ENCODE results near the gene IFIT1B.
A peak's percentile ranks its signal among the peaks of the same experiment; 100 is the strongest.
"Not testable (repeated sequence)": the region's sequence is repeated elsewhere in the genome, so short reads cannot be mapped to it uniquely, and the experiment has no call there.

The IFIT1B gene

GRCh38 chr10:89377705-89378637 is at the start of gene IFIT1B:
Gene IFIT1B, plus strand, starts transcription at chr10:89378056. Its CDS starts 80 bp downstream, at chr10:89378136.
- DNase-seq (ENCODE audit: low read depth): no peak

GRCh38 chr10:89329151-89329550 is 48.7 kb upstream of the IFIT1B start:
- no peak for DNase-seq (ENCODE audit: low read depth)

GRCh38 chr10:89330014-89330413 is 47.8 kb upstream of the IFIT1B start:
- not testable (repeated sequence) for DNase-seq (ENCODE audit: low read depth)

GRCh38 chr10:89330537-89331212 is 47.2 kb upstream of the IFIT1B start:
- no peak for DNase-seq (ENCODE audit: low read depth)

- not testable (repeated sequence) for DNase-seq (ENCODE audit: low read depth)
Measured at GRCh38 chr10:89331487-89332122, 46.3 kb upstream of the IFIT1B start.

- peak; percentile 60 for DNase-seq (ENCODE audit: low read depth)
Measured at GRCh38 chr10:89332123-89332633, 45.7 kb upstream of the IFIT1B start.

GRCh38 chr10:89335226-89335625 is 42.6 kb upstream of the IFIT1B start:
- no peak for DNase-seq (ENCODE audit: low read depth)

- DNase-seq (ENCODE audit: low read depth): no peak
Measured at GRCh38 chr10:89336241-89336640, 41.6 kb upstream of the IFIT1B start.

- peak; percentile 44 for DNase-seq (ENCODE audit: low read depth)
Measured at GRCh38 chr10:89337484-89337883, 40.4 kb upstream of the IFIT1B start.

GRCh38 chr10:89338713-89339112 is 39.1 kb upstream of the IFIT1B start:
- DNase-seq (ENCODE audit: low read depth): no peak

GRCh38 chr10:89339875-89340274 is 38.0 kb upstream of the IFIT1B start:
- DNase-seq (ENCODE audit: low read depth): no peak

GRCh38 chr10:89341649-89342048 is 36.2 kb upstream of the IFIT1B start:
- DNase-seq (ENCODE audit: low read depth): no peak

- peak; percentile 94 for DNase-seq (ENCODE audit: low read depth)
Measured at GRCh38 chr10:89342206-89342958, 35.5 kb upstream of the IFIT1B start.

- no peak for DNase-seq (ENCODE audit: low read depth)
Measured at GRCh38 chr10:89343089-89343767, 34.6 kb upstream of the IFIT1B start.

GRCh38 chr10:89344156-89344555 is 33.7 kb upstream of the IFIT1B start:
- DNase-seq (ENCODE audit: low read depth): no peak

GRCh38 chr10:89345367-89346000 is 32.4 kb upstream of the IFIT1B start:
- no peak for DNase-seq (ENCODE audit: low read depth)

GRCh38 chr10:89346405-89347254 is 31.2 kb upstream of the IFIT1B start:
- peak; percentile 64 for DNase-seq (ENCODE audit: low read depth)

GRCh38 chr10:89347701-89348457 is 30.0 kb upstream of the IFIT1B start:
- no peak for DNase-seq (ENCODE audit: low read depth)

- no peak for DNase-seq (ENCODE audit: low read depth)
Measured at GRCh38 chr10:89348481-89348880, 29.4 kb upstream of the IFIT1B start.
